Transverse colon (tissue), 4 donors: ENCODE data around the gene TEX19.

ENCODE experiments used
- CTCF ChIP-seq, 5 experiments: fragments of 200-600 bp in 3 of 5; fragments of 450-650 bp in 2 of 5; sonication (generic) in 3 of 5; IDR thresholded peaks; 1 replicate in 2 of 5; 2 replicates in 3 of 5; pipeline ENCODE4 v1.5.1; 2016 to 2017; ENCODE audit warnings: antibody characterized with exemption in 5 of 5, inconsistent platforms in 3 of 5, mild to moderate bottlenecking in 2 of 5, moderate library complexity in 1 of 5
- EP300 ChIP-seq: sonication (generic); formaldehyde crosslinking; IDR thresholded peaks from one replicate; pipeline ENCODE4 v1.6.1; 2017; ENCODE audit warnings: antibody characterized with exemption, low read depth
- POLR2A ChIP-seq: fragments of 450-650 bp; IDR thresholded peaks from one replicate; pipeline ENCODE4 v1.6.1; 2016; ENCODE audit warnings: antibody characterized with exemption, mild to moderate bottlenecking, moderate library complexity
- POLR2AphosphoS5 ChIP-seq, 3 donors: sonication (generic); formaldehyde crosslinking; IDR thresholded peaks; one replicate each; pipeline ENCODE4 v1.6.1; 2016; ENCODE audit warnings: antibody characterized with exemption in 3 of 3

GRCh38 chr17:82399041-82399441, 40.0 kb downstream of the TEX19 start:
- TF ChIP-seq CTCF (IDR thresholded peaks at IDR 0.05) (no peak), POLR2AphosphoS5 (IDR thresholded peaks at IDR 0.05) (no peak), POLR2A (no peak), EP300 (no peak)
